Motor neuron (in vitro differentiated cells): ENCODE measurements around the gene IL1RL2. TPM values are rescaled to one million over a fixed set of nuclear protein-coding genes. Genes with fewer than 3 reads are reported as not detected.

Source experiments
- total RNA-seq, 8 experiments: library from RNA; unstranded; fragments of 300-600 nt; gene quantifications; 2 replicates each; pipeline versions ENCODE4 v1.2.3 to v1.2.4, GENCODE V29; 2022

Gene IL1RL2
- total RNA-seq, 8 experiments from 2014 or later: 0.05 to 0.41 (median 0.14) TPM; not detected in 5

Other genes with a start within 250 kb of the IL1RL2 start
- under 1 TPM in 4 of 8 experiments, not detected in 4; 0.23 to 0.58 (median 0.49) TPM for gene IL1R2, start 195.1 kb upstream of the IL1RL2 start, total RNA-seq
- 10 to 100 TPM in 1 of 8 experiments, 1 to 10 TPM in 1, under 1 TPM in 6; 0.05 to 35.4 (median 0.90) TPM for gene IL1R1, start 44.3 kb upstream of the IL1RL2 start, total RNA-seq
- gene IL1RL1, start 124.5 kb downstream of the IL1RL2 start, total RNA-seq: 1 to 10 TPM in 1 of 8 experiments, under 1 TPM in 3, not detected in 4; 0.08 to 2.0 (median 0.34) TPM
- 10 to 100 TPM in 2 of 8 experiments, 1 to 10 TPM in 1, under 1 TPM in 5; 0.17 to 56.7 (median 0.54) TPM for gene IL18R1, start 168.8 kb downstream of the IL1RL2 start, total RNA-seq
- gene IL18RAP, start 236.1 kb downstream of the IL1RL2 start, total RNA-seq: 1 to 10 TPM in 2 of 8 experiments, under 1 TPM in 2, not detected in 4; 0.20 to 3.6 (median 1.9) TPM